H1 (cell line): ENCODE measurements around the gene OOSP4A. TPM values are rescaled to one million over a fixed set of nuclear protein-coding genes. Genes with fewer than 3 reads are reported as not detected.

Source experiments
- CEBPB ChIP-seq: IDR thresholded peaks from 2 replicates; pipeline ENCODE4 v1.6.1; 2012; ENCODE audit warnings: low read depth, low read length
- GTF2F1 ChIP-seq: IDR thresholded peaks from 2 replicates; pipeline ENCODE4 v1.6.1; 2012; ENCODE audit warnings: low read depth, low read length, improper control_type of control experiment, borderline replicate concordance
- KDM4A ChIP-seq: IDR thresholded peaks from one replicate; pipeline ENCODE4 v1.7.1; 2012; ENCODE audit warnings: low read depth, mild to moderate bottlenecking, moderate library complexity, low read length, inconsistent platforms; ENCODE audit not compliant: severe bottlenecking
- POLR2A ChIP-seq, 2 experiments: IDR thresholded peaks; 1 replicate in 1 of 2; 2 replicates in 1 of 2; pipeline ENCODE4 v1.6.1; 2011; ENCODE audit warnings: low read depth in 2 of 2, low read length in 2 of 2, mild to moderate bottlenecking in 2 of 2; ENCODE audit errors: control extremely low read depth in 1 of 2
- SP2 ChIP-seq: IDR thresholded peaks from 2 replicates; pipeline ENCODE4 v1.6.1; 2012; ENCODE audit warnings: mild to moderate bottlenecking, low read length, inconsistent platforms
- SUZ12 ChIP-seq: fragments of 200-600 bp; sonication (generic); IDR thresholded peaks from 2 replicates; pipeline ENCODE4 v1.6.1; 2012; ENCODE audit warnings: mild to moderate bottlenecking, inconsistent platforms, low read length, moderate library complexity, mixed read lengths
- TCF12 ChIP-seq: IDR thresholded peaks from 2 replicates; pipeline ENCODE4 v1.6.1; 2011; ENCODE audit warnings: low read depth, mild to moderate bottlenecking, low read length
- polyA plus RNA-seq, 7 experiments: library from polyadenylated mRNA; depleted of rRNA in 3 of 7; stranded (reverse) in 5 of 7; unstranded in 2 of 7; fragments of >200 nt in 5 of 7; fragments of 200-250 nt in 2 of 7; gene quantifications; 1 replicate in 5 of 7; 2 replicates in 1 of 7; 4 replicates in 1 of 7; pipeline versions ENCODE4 v1.2.1 to v1.2.3, GENCODE V29; 2011 to 2013; ENCODE audit warnings: missing spikeins in 2 of 7, mixed read lengths in 2 of 7
- total RNA-seq: library from RNA; stranded (reverse); fragmentation: NEBNext Ultra II Directional; extraction: Animal tissue kit (Norgen Biotek cat#: 25700); gene quantifications from 2 replicates; pipeline ENCODE4 v1.2.1, GENCODE V29; 2021

Gene OOSP4A
- total and polyA plus RNA-seq, 2 of the 8 experiments (the other 6 are each of a cell fraction or from before 2014, with no cell fraction given) = not detected

DNA sequence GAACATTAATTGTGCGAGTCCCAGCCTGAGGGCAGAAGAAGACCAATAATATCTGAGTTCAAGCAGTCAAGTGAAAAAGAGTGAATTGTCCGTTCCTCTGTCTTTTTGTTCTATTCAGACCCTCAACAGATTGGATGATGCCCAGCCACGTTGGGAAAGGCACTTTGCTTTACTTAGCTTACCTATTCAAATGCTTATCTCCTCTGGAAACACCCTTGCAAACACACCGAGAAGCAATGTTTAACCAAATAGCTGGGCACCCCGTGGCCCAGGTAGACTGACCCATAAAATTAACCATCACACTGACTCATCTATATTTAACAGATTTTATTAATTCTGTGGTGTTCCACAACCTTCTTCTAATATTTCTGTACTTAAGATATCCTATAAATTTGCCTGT, 9.3 kb downstream of the OOSP4A start (continued):
- TF ChIP-seq TCF12 = no peak
- no peak for TF ChIP-seq KDM4A
- TF ChIP-seq SUZ12 = no peak
- no peak for TF ChIP-seq CEBPB
- no peak for TF ChIP-seq POLR2A (IDR thresholded peaks at IDR 0.05; ENCODE audit: control extremely low read depth in 1 of 2, low read depth in 2 of 2, low read length in 2 of 2)
- no peak for TF ChIP-seq GTF2F1
- TF ChIP-seq SP2 = no peak
